Kidney (tissue), 22 donors: ENCODE data around the gene CNKSR1. TPM values are rescaled to one million over a fixed set of nuclear protein-coding genes. Genes with fewer than 3 reads are reported as not detected.
A peak's percentile ranks its signal among the peaks of the same experiment; 100 is the strongest.

Source experiments
- DNase-seq, 5 donors: peaks; one replicate each; pipeline ENCODE4 v3.0.0-alpha.2; 2013 to 2020
- FAIRE-seq: peaks from 2 replicates; lab custom pipeline; 2012; peaks lifted over from hg19 to GRCh38; lab: Jason Lieb, UNC
- H3K27ac ChIP-seq, 2 donors: one replicate each; pipeline ENCODE4 v1.7.0; 2013; ENCODE audit warnings: low read depth in 2 of 2, low read length in 2 of 2, inconsistent platforms in 1 of 2
- H3K27me3 ChIP-seq: one replicate; pipeline ENCODE4 v1.7.1; 2013; ENCODE audit warnings: low read length, inconsistent platforms; ENCODE audit not compliant: control insufficient read depth, insufficient read depth
- H3K36me3 ChIP-seq, 3 donors: one replicate each; pipeline versions ENCODE4 v1.7.0 to v1.7.1; 2013; ENCODE audit warnings: low read length in 3 of 3, control low read depth in 1 of 3, inconsistent platforms in 1 of 3; ENCODE audit not compliant: insufficient read depth in 3 of 3, control insufficient read depth in 2 of 3
- H3K4me1 ChIP-seq, 3 donors: one replicate each; pipeline versions ENCODE4 v1.7.0 to v1.7.1; 2013; ENCODE audit warnings: low read length in 3 of 3, inconsistent platforms in 1 of 3, low read depth in 1 of 3; ENCODE audit not compliant: control insufficient read depth in 2 of 3, insufficient read depth in 2 of 3
- H3K4me3 ChIP-seq, 3 donors: one replicate each; pipeline versions ENCODE4 v1.7.0 to v1.8.1; 2013; ENCODE audit warnings: low read length in 3 of 3, control low read depth in 1 of 3, inconsistent platforms in 1 of 3
- H3K9ac ChIP-seq, 3 donors: one replicate each; pipeline versions ENCODE4 v1.7.0 to v1.7.1; 2013; ENCODE audit warnings: low read length in 3 of 3, control low read depth in 1 of 3, inconsistent platforms in 1 of 3
- H3K9me3 ChIP-seq, 3 donors: one replicate each; pipeline versions ENCODE4 v1.7.0 to v1.7.1; 2013; ENCODE audit warnings: low read length in 3 of 3, control low read depth in 1 of 3, inconsistent platforms in 1 of 3; ENCODE audit not compliant: control insufficient read depth in 2 of 3, insufficient read depth in 1 of 3
- intact Hi-C: fragments of 100-400 bp; cut with DNase I; formaldehyde crosslinking; loops from one replicate; pipeline ENCODE4 v1.11.1; 2022
- long read RNA-seq, 10 donors: library from polyadenylated mRNA in 1 of 10; unstranded in 1 of 10; transcript quantifications; one replicate each; pipeline ENCODE4 v2.0.0 and lab custom pipeline, GENCODE V29; 2021 to 2026
- polyA plus RNA-seq: library from polyadenylated mRNA; stranded (reverse); fragments of 350-450 nt; fragmentation: Illumina TruSeq; extraction: RNeasy Lipid Tissue Mini Kit (QIAGEN cat#74804); gene quantifications from one replicate; pipeline ENCODE4 v1.2.3, GENCODE V29; 2014; ENCODE audit warnings: low read depth, low replicate concordance; ENCODE audit not compliant: insufficient read depth
- total RNA-seq: library from RNA; stranded (reverse); fragmentation: NEBNext Ultra II Directional; extraction: Animal tissue kit (Norgen Biotek cat#: 25700); gene quantifications from one replicate; pipeline ENCODE4 v1.2.1, GENCODE V29; 2021
- TF ChIP-seq, protein P1 (sequence below): IDR thresholded peaks from 3 replicates; pipeline ENCODE4 v1.5.1; 2012; ENCODE audit warnings: mild to moderate bottlenecking, moderate library complexity, borderline replicate concordance; ENCODE audit not compliant: insufficient read depth; ENCODE audit errors: extremely low read depth
- donor health status: control.
- donor health status: control.
- donor health status: control.
- donor health status: control.
- donor health status: control.
- donor health status: DM: yes; HTN: yes; CAD: no.
- donor health status: Normal renal cell carcinoma (clear cell type).

Gene CNKSR1, protein sequence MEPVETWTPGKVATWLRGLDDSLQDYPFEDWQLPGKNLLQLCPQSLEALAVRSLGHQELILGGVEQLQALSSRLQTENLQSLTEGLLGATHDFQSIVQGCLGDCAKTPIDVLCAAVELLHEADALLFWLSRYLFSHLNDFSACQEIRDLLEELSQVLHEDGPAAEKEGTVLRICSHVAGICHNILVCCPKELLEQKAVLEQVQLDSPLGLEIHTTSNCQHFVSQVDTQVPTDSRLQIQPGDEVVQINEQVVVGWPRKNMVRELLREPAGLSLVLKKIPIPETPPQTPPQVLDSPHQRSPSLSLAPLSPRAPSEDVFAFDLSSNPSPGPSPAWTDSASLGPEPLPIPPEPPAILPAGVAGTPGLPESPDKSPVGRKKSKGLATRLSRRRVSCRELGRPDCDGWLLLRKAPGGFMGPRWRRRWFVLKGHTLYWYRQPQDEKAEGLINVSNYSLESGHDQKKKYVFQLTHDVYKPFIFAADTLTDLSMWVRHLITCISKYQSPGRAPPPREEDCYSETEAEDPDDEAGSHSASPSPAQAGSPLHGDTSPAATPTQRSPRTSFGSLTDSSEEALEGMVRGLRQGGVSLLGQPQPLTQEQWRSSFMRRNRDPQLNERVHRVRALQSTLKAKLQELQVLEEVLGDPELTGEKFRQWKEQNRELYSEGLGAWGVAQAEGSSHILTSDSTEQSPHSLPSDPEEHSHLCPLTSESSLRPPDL
- 19.7 TPM for total RNA-seq
- 8.8 TPM for polyA plus RNA-seq
- long read RNA-seq, donor 1: 0 reads
- long read RNA-seq, donor 2, partial matches to known transcripts: 0 of 1 reads
- long read RNA-seq, donor 2, other reads (novel, unspliced or antisense): 0 of 1 reads
- long read RNA-seq, donor 3, partial matches to known transcripts: 0 of 1 reads
- long read RNA-seq, donor 3, other reads (novel, unspliced or antisense): 0 of 1 reads
- long read RNA-seq, donor 4: 0 reads
- long read RNA-seq, donor 5: 0 reads
- long read RNA-seq, donor 6: 0 reads
- long read RNA-seq, donor 7, transcript CNKSR1-201 (21 exons, 2,625 nt): major isoform, 5 of 21 reads
- long read RNA-seq, donor 7, partial matches to known transcripts: 12 of 21 reads
- long read RNA-seq, donor 7, other reads (novel, unspliced or antisense): 4 of 21 reads
- long read RNA-seq, donor 8: 0 reads
- long read RNA-seq, donor 9: 0 reads
- long read RNA-seq, donor 10, partial matches to known transcripts: 5 of 6 reads
- long read RNA-seq, donor 10, other reads (novel, unspliced or antisense): 0 of 6 reads

DNA sequence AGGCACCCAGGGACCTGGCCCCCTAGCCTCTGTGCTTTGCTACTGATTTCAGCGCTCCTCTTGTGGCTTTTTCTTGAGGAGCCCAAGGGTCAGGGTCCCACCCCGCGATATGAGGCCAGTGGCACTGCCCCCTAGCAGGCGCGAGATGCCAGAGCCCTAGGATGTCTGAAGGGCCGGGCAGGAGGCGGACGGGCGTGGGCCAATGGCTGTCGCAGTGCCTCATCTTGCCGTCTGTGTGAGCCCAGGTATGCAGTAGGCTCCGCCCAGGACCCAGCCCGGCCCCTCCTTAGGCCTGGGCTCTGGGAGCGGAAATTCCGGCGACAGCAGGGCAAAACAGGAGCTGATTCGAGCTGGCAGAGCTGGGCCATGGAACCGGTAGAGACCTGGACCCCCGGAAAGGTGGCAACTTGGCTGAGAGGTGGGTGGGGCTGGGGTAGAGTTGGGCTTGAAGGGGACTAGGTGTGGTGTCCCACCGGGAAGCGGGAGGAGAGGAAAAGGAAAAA lies at the start of gene CNKSR1:
TSS of gene CNKSR1 (plus strand) at position 310 of the 503 bp plus-strand sequence. CDS start at position 367, 57 bp downstream.
- Histone ChIP-seq H3K27ac (peak within 1 kb of the TSS; percentile 2 to 32), H3K4me1 (peaks cover 0 to 2% (median 0%) of the 10 kb centered on the region in 3 donors), H3K27me3 (no peaks in the 10 kb centered on the region), H3K36me3 (no peaks in the 10 kb centered on the region), H3K4me3 (peak within 1 kb of the TSS in 2 of 3 donors; percentile 12 to 35), H3K9me3 (no peaks in the 10 kb centered on the region), H3K9ac (no peak within 1 kb of the TSS)
- intact Hi-C loops: no loop called here
- TF ChIP-seq, protein P1, sequence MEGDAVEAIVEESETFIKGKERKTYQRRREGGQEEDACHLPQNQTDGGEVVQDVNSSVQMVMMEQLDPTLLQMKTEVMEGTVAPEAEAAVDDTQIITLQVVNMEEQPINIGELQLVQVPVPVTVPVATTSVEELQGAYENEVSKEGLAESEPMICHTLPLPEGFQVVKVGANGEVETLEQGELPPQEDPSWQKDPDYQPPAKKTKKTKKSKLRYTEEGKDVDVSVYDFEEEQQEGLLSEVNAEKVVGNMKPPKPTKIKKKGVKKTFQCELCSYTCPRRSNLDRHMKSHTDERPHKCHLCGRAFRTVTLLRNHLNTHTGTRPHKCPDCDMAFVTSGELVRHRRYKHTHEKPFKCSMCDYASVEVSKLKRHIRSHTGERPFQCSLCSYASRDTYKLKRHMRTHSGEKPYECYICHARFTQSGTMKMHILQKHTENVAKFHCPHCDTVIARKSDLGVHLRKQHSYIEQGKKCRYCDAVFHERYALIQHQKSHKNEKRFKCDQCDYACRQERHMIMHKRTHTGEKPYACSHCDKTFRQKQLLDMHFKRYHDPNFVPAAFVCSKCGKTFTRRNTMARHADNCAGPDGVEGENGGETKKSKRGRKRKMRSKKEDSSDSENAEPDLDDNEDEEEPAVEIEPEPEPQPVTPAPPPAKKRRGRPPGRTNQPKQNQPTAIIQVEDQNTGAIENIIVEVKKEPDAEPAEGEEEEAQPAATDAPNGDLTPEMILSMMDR: no peak
- FAIRE-seq (no peak), DNase-seq (peak; percentile 67 to 86 (median 77))

- TF ChIP-seq, protein P1: no peak
- intact Hi-C loops: no loop called here
These were observed 47.5 kb upstream of the CNKSR1 start for GRCh38 chr1:26129778-26130177.

GRCh38 chr1:26130695-26131094 lies 46.6 kb upstream of the CNKSR1 start:
- H3K4me3 ChIP-seq: no peak overlapping the region
- H3K9me3 ChIP-seq: no peaks in the 10 kb centered on the region
- FAIRE-seq: no peak
- intact Hi-C loops: no loop called here
- H3K27ac ChIP-seq: no peak overlapping the region
- no peaks in the 10 kb centered on the region for H3K36me3 ChIP-seq
- no peak for DNase-seq
- no peaks in the 10 kb centered on the region for H3K27me3 ChIP-seq
- H3K9ac ChIP-seq: no peak overlapping the region
- peaks cover 0 to 2% (median 2%) of the 10 kb centered on the region in 3 donors for H3K4me1 ChIP-seq
- TF ChIP-seq, protein P1: no peak

More at GRCh38 chr1:26129778-26130177, 47.5 kb upstream of the CNKSR1 start:
- DNase-seq (no peak), FAIRE-seq (no peak)
- H3K27ac ChIP-seq: no peak overlapping the region
- H3K9ac ChIP-seq: no peak overlapping the region
- H3K36me3 ChIP-seq: no peaks in the 10 kb centered on the region
- H3K9me3 ChIP-seq: no peaks in the 10 kb centered on the region
- peaks cover 0 to 5% (median 2%) of the 10 kb centered on the region in 3 donors for H3K4me1 ChIP-seq
- no peaks in the 10 kb centered on the region for H3K27me3 ChIP-seq
- H3K4me3 ChIP-seq: no peak overlapping the region
